SW 1271 (cell line): ENCODE measurements around the gene SWSAP1.
"Not testable (repeated sequence)": the region's sequence is repeated elsewhere in the genome, so short reads cannot be mapped to it uniquely, and the experiment has no call there.

ENCODE experiments used
- DNase-seq, 2 experiments: peaks; one replicate each; lab custom pipeline; 2025; lab: John Stamatoyannopoulos, UW

Gene SWSAP1

GRCh38 chr19:11378319-11379189 is 4.1 kb downstream of the SWSAP1 start:
- DNase-seq = peak in 1 of 2 experiments; percentile 49

GRCh38 chr19:11379269-11379845 is 4.9 kb downstream of the SWSAP1 start:
- not testable (repeated sequence) for DNase-seq

- no peak for DNase-seq
Measured at GRCh38 chr19:11379857-11380350, 5.4 kb downstream of the SWSAP1 start.

GRCh38 chr19:11380653-11381537 is 6.4 kb downstream of the SWSAP1 start:
- DNase-seq = peak; percentile 82 to 97

- peak; percentile 49 to 53 for DNase-seq
Measured at GRCh38 chr19:11382898-11383705, 8.6 kb downstream of the SWSAP1 start.

- no peak for DNase-seq
Measured at GRCh38 chr19:11383706-11384048, 9.2 kb downstream of the SWSAP1 start.

GRCh38 chr19:11384778-11385129 is 10.3 kb downstream of the SWSAP1 start:
- DNase-seq = no peak

GRCh38 chr19:11387162-11388034 is 12.9 kb downstream of the SWSAP1 start:
- no peak for DNase-seq

GRCh38 chr19:11390359-11390758 is 15.9 kb downstream of the SWSAP1 start:
- no peak for DNase-seq

- DNase-seq = no peak
Measured at GRCh38 chr19:11390933-11391680, 16.6 kb downstream of the SWSAP1 start.

GRCh38 chr19:11397089-11397610 is 22.7 kb downstream of the SWSAP1 start:
- no peak for DNase-seq

- no peak for DNase-seq
Measured at GRCh38 chr19:11399667-11400066, 25.2 kb downstream of the SWSAP1 start.

GRCh38 chr19:11400798-11401197 is 26.3 kb downstream of the SWSAP1 start:
- no peak for DNase-seq

- DNase-seq = no peak
Measured at GRCh38 chr19:11401808-11402543, 27.5 kb downstream of the SWSAP1 start.

- DNase-seq = no peak
Measured at GRCh38 chr19:11404588-11405222, 30.2 kb downstream of the SWSAP1 start.

- DNase-seq = no peak
Measured at GRCh38 chr19:11405846-11406643, 31.6 kb downstream of the SWSAP1 start.

GRCh38 chr19:11406703-11407236 is 32.3 kb downstream of the SWSAP1 start:
- DNase-seq = not testable (repeated sequence)
